ENCODE data around the gene PPP2R5E. TPM values are rescaled to one million over a fixed set of nuclear protein-coding genes. Genes with fewer than 3 reads are reported as not detected.

The PPP2R5E gene
- total RNA-seq, 1 experiment from 2014 or later = 45.0 TPM

DNA sequence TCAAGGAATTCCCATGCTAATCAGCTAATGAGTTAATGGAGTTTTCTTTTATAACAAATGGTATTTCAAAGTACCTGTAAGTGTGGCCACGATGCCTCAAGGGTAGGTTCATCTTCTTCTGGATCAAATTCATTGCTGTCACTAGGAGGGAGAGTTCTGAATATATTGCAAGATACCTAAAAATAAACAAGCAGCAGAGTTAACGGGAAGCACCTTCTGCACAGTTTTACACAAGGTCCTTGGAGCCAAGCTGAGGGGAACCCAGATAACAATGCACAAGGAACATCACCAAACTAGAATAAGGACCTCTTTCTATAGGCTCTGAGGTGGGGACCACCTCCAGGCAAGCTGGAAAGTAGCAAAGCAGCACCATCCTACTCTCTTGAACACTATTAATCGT, 121.3 kb downstream of the PPP2R5E start:
- H2AFZ ChIP-seq (ENCODE audit: low read depth, low read length, poor library complexity, severe bottlenecking) = no peak overlapping the region
- intact Hi-C loops (cut with micrococcal nuclease) = no loop called here
- CTCF ChIA-PET = no interaction called here
- BruUV-seq (replicated peaks) = no TSS peak
- no peaks in the 10 kb centered on the region for H4K20me1 ChIP-seq (ENCODE audit: insufficient read depth)
- DNase-seq (ENCODE audit: low read depth, low spot score) (no peak), ATAC-seq (no peak)
- POLR2A ChIA-PET = no interaction called here
- no peak overlapping the region for H3K4me2 ChIP-seq (ENCODE audit: low read length)
- H3K9ac ChIP-seq (ENCODE audit: low read length) = no peak overlapping the region
- no peak overlapping the region for H3K27ac ChIP-seq (ENCODE audit: low read depth, low read length)
- no peaks in the 10 kb centered on the region for H3K27me3 ChIP-seq (ENCODE audit: insufficient read depth, low read length)
- peaks cover 4 to 7% of the 10 kb centered on the region in 2 experiments; a peak in 2 of 4 replicates for H3K36me3 ChIP-seq (ENCODE audit: control insufficient read depth in 1 of 2, insufficient read depth in 2 of 2, low read length in 2 of 2)
- H3K79me2 ChIP-seq (ENCODE audit: insufficient read depth, low read length) = peaks cover 15% of the 10 kb centered on the region; the same call in 1 of the 2 replicates
- RAD21 ChIA-PET (ENCODE audit: low non-redundant PET in 1 of 2, low total read pairs in 2 of 2, uncharacterized antibody in 2 of 2, unreplicated experiment in 2 of 2) = no interaction called here
- no peaks in the 10 kb centered on the region for H3K9me3 ChIP-seq (ENCODE audit: control insufficient read depth in 1 of 2, insufficient read depth in 1 of 2, low read depth in 1 of 2, low read length in 2 of 2)
- no peaks in the 10 kb centered on the region for H3K4me1 ChIP-seq (ENCODE audit: control insufficient read depth in 1 of 2, insufficient read depth in 2 of 2, low read length in 2 of 2)
- no peaks in the 10 kb centered on the region for H3K9me2 ChIP-seq (ENCODE audit: insufficient read depth)
- no peak overlapping the region for H3K4me3 ChIP-seq (replicated peaks in 1 of 2; ENCODE audit: low read depth in 1 of 2, low read length in 2 of 2)
- TF ChIP-seq EGR1 (IDR thresholded peaks at IDR 0.05; ENCODE audit: low read depth) = no peak
- no peak for TF ChIP-seq POLR2AphosphoS5 (IDR thresholded peaks at IDR 0.05; ENCODE audit: low read depth, low read length)
- no peak for TF ChIP-seq CTCF (IDR thresholded peaks at IDR 0.05 in 2 of 3, conservative IDR thresholded peaks at IDR 0.05 in 1 of 3; ENCODE audit: borderline replicate concordance in 1 of 3, insufficient read depth in 1 of 3, low read depth in 2 of 3, low read length in 2 of 3)
- no peak for TF ChIP-seq JUND (IDR thresholded peaks at IDR 0.05)
- no peak for TF ChIP-seq TCF7L2 (IDR thresholded peaks at IDR 0.05; ENCODE audit: borderline replicate concordance, extremely low read depth, insufficient read depth, insufficient read length)
- no peak for TF ChIP-seq ZNF274 (IDR thresholded peaks at IDR 0.05; ENCODE audit: low read depth, low read length)
- no peak for TF ChIP-seq EZH2 (IDR thresholded peaks at IDR 0.05)
- TF ChIP-seq FOSL1 (IDR thresholded peaks at IDR 0.05; ENCODE audit: low read depth) = no peak
- TF ChIP-seq POLR2A (IDR thresholded peaks at IDR 0.05; ENCODE audit: borderline replicate concordance, extremely low read depth, insufficient read depth, insufficient read length) = no peak
- TF ChIP-seq ZBTB33 (IDR thresholded peaks at IDR 0.05; ENCODE audit: extremely low read depth, insufficient replicate concordance, low read length) = no peak
- TF ChIP-seq ATF3 (IDR thresholded peaks at IDR 0.05) = no peak
- TF ChIP-seq SIN3A (IDR thresholded peaks at IDR 0.05; ENCODE audit: low read depth) = no peak
- no peak for TF ChIP-seq ELF1 (IDR thresholded peaks at IDR 0.05; ENCODE audit: borderline replicate concordance, low read depth)
- TF ChIP-seq CEBPB (IDR thresholded peaks at IDR 0.05; ENCODE audit: low read depth) = no peak
- TF ChIP-seq CBX3 (IDR thresholded peaks at IDR 0.05; ENCODE audit: low read depth) = no peak
